Kidney (tissue), 22 donors: ENCODE data around the gene CEP89. TPM values are rescaled to one million over a fixed set of nuclear protein-coding genes. Genes with fewer than 3 reads are reported as not detected.
"Not testable (repeated sequence)": the region's sequence is repeated elsewhere in the genome, so short reads cannot be mapped to it uniquely, and the experiment has no call there.

Experiments
- DNase-seq, 5 donors: peaks; one replicate each; pipeline ENCODE4 v3.0.0-alpha.2; 2013 to 2020
- FAIRE-seq: peaks from 2 replicates; lab custom pipeline; 2012; peaks lifted over from hg19 to GRCh38; lab: Jason Lieb, UNC
- H3K27ac ChIP-seq, 2 donors: one replicate each; pipeline ENCODE4 v1.7.0; 2013; ENCODE audit warnings: low read depth in 2 of 2, low read length in 2 of 2, inconsistent platforms in 1 of 2
- H3K27me3 ChIP-seq: one replicate; pipeline ENCODE4 v1.7.1; 2013; ENCODE audit warnings: low read length, inconsistent platforms; ENCODE audit not compliant: control insufficient read depth, insufficient read depth
- H3K36me3 ChIP-seq, 3 donors: one replicate each; pipeline versions ENCODE4 v1.7.0 to v1.7.1; 2013; ENCODE audit warnings: low read length in 3 of 3, control low read depth in 1 of 3, inconsistent platforms in 1 of 3; ENCODE audit not compliant: insufficient read depth in 3 of 3, control insufficient read depth in 2 of 3
- H3K4me1 ChIP-seq, 3 donors: one replicate each; pipeline versions ENCODE4 v1.7.0 to v1.7.1; 2013; ENCODE audit warnings: low read length in 3 of 3, inconsistent platforms in 1 of 3, low read depth in 1 of 3; ENCODE audit not compliant: control insufficient read depth in 2 of 3, insufficient read depth in 2 of 3
- H3K4me3 ChIP-seq, 3 donors: one replicate each; pipeline versions ENCODE4 v1.7.0 to v1.8.1; 2013; ENCODE audit warnings: low read length in 3 of 3, control low read depth in 1 of 3, inconsistent platforms in 1 of 3
- H3K9ac ChIP-seq, 3 donors: one replicate each; pipeline versions ENCODE4 v1.7.0 to v1.7.1; 2013; ENCODE audit warnings: low read length in 3 of 3, control low read depth in 1 of 3, inconsistent platforms in 1 of 3
- H3K9me3 ChIP-seq, 3 donors: one replicate each; pipeline versions ENCODE4 v1.7.0 to v1.7.1; 2013; ENCODE audit warnings: low read length in 3 of 3, control low read depth in 1 of 3, inconsistent platforms in 1 of 3; ENCODE audit not compliant: control insufficient read depth in 2 of 3, insufficient read depth in 1 of 3
- intact Hi-C: fragments of 100-400 bp; cut with DNase I; formaldehyde crosslinking; loops from one replicate; pipeline ENCODE4 v1.11.1; 2022
- long read RNA-seq, 10 donors: library from polyadenylated mRNA in 1 of 10; unstranded in 1 of 10; transcript quantifications; one replicate each; pipeline ENCODE4 v2.0.0 and lab custom pipeline, GENCODE V29; 2021 to 2026
- polyA plus RNA-seq: library from polyadenylated mRNA; stranded (reverse); fragments of 350-450 nt; fragmentation: Illumina TruSeq; extraction: RNeasy Lipid Tissue Mini Kit (QIAGEN cat#74804); gene quantifications from one replicate; pipeline ENCODE4 v1.2.3, GENCODE V29; 2014; ENCODE audit warnings: low read depth, low replicate concordance; ENCODE audit not compliant: insufficient read depth
- total RNA-seq: library from RNA; stranded (reverse); fragmentation: NEBNext Ultra II Directional; extraction: Animal tissue kit (Norgen Biotek cat#: 25700); gene quantifications from one replicate; pipeline ENCODE4 v1.2.1, GENCODE V29; 2021
- TF ChIP-seq, protein P1 (sequence below): IDR thresholded peaks from 3 replicates; pipeline ENCODE4 v1.5.1; 2012; ENCODE audit warnings: mild to moderate bottlenecking, moderate library complexity, borderline replicate concordance; ENCODE audit not compliant: insufficient read depth; ENCODE audit errors: extremely low read depth
- donor health status: control.
- donor health status: control.
- donor health status: control.
- donor health status: control.
- donor health status: control.
- donor health status: DM: yes; HTN: yes; CAD: no.
- donor health status: Normal renal cell carcinoma (clear cell type).

Gene CEP89
- 24.0 TPM for total RNA-seq
- 12.4 TPM for polyA plus RNA-seq
- long read RNA-seq, donor 1, partial matches to known transcripts = 0 of 4 reads
- long read RNA-seq, donor 1, other reads (novel, unspliced or antisense) = 0 of 4 reads
- long read RNA-seq, donor 2, full-length matches to known transcripts = 4 of 4 reads
- long read RNA-seq, donor 2, partial matches to known transcripts = 0 of 4 reads
- long read RNA-seq, donor 2, other reads (novel, unspliced or antisense) = 0 of 4 reads
- long read RNA-seq, donor 3, partial matches to known transcripts = 5 of 9 reads
- long read RNA-seq, donor 3, other reads (novel, unspliced or antisense) = 0 of 9 reads
- long read RNA-seq, donor 4, partial matches to known transcripts = 0 of 2 reads
- long read RNA-seq, donor 4, other reads (novel, unspliced or antisense) = 0 of 2 reads
- long read RNA-seq, donor 5 = 0 reads
- long read RNA-seq, donor 6, full-length matches to known transcripts = 4 of 4 reads
- long read RNA-seq, donor 6, partial matches to known transcripts = 0 of 4 reads
- long read RNA-seq, donor 6, other reads (novel, unspliced or antisense) = 0 of 4 reads
- long read RNA-seq, donor 7, full-length matches to known transcripts = 12 of 28 reads
- long read RNA-seq, donor 7, partial matches to known transcripts = 11 of 28 reads
- long read RNA-seq, donor 7, other reads (novel, unspliced or antisense) = 5 of 28 reads
- long read RNA-seq, donor 8, partial matches to known transcripts = 0 of 2 reads
- long read RNA-seq, donor 8, other reads (novel, unspliced or antisense) = 0 of 2 reads
- long read RNA-seq, donor 9, partial matches to known transcripts = 0 of 3 reads
- long read RNA-seq, donor 9, other reads (novel, unspliced or antisense) = 0 of 3 reads
- long read RNA-seq, donor 10, partial matches to known transcripts = 10 of 15 reads
- long read RNA-seq, donor 10, other reads (novel, unspliced or antisense) = 0 of 15 reads

DNA sequence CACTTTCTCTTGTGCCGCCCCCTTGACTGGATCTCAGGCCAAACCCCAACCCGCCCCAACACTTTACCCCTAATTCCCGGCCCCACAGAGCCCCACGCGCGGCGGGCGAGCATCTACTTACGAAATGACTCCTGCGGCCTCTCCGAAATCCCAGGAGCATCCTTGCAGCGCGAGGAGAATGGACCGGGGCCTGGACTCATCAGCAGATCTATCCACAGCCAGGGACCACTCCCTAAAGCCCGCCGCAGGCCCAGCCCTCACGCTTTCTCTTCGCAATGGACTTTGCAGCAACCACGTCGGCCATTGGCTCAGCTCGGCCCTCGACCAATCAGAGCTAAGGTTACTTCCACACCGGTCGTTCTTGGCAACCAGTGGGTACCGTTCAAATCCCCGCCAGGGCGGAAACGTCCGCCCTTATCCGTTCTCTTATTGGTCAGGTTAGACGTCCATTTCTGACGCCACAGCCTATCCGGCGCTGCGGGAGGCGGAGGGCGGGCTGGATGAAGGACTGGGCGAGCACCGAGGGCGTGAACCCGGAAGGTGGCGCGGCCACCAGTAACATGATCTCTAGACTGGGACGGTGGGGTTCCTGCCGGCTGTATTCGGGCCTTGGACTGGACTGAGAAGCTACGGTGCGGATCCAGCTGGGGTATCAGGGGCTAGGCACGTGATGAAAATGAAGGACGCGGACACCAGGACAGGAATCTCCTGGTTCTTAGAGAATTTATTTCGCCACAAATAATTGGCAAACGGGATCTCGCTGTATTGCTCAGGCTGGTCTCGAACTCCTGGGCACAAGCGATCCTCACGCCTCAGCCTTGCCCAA is at the start of gene CEP89, which contains the start of gene FAAP24:
TSS of gene CEP89 (minus strand) at position 244 of the 826 bp plus-strand sequence. CDS start at position 160, 84 bp downstream.
TSS of gene FAAP24 (plus strand) at position 528 of the 826 bp plus-strand sequence. CDS start 955 bp downstream, outside the sequence.
- Histone ChIP-seq H3K27ac (peak within 1 kb of the TSS; percentile 35 to 68), H3K9ac (peak within 1 kb of the TSS; percentile 59 to 73 (median 73)), H3K4me1 (peaks cover 0 to 7% (median 0%) of the 10 kb centered on the region in 3 donors), H3K36me3 (no peaks in the 10 kb centered on the region), H3K27me3 (no peaks in the 10 kb centered on the region), H3K4me3 (peak within 1 kb of the TSS; percentile 67 to 87 (median 82)), H3K9me3 (no peaks in the 10 kb centered on the region)
- DNase-seq (peak; percentile 99 to 100 (median 100)), FAIRE-seq (peak; percentile 99)
- TF ChIP-seq, protein P1, sequence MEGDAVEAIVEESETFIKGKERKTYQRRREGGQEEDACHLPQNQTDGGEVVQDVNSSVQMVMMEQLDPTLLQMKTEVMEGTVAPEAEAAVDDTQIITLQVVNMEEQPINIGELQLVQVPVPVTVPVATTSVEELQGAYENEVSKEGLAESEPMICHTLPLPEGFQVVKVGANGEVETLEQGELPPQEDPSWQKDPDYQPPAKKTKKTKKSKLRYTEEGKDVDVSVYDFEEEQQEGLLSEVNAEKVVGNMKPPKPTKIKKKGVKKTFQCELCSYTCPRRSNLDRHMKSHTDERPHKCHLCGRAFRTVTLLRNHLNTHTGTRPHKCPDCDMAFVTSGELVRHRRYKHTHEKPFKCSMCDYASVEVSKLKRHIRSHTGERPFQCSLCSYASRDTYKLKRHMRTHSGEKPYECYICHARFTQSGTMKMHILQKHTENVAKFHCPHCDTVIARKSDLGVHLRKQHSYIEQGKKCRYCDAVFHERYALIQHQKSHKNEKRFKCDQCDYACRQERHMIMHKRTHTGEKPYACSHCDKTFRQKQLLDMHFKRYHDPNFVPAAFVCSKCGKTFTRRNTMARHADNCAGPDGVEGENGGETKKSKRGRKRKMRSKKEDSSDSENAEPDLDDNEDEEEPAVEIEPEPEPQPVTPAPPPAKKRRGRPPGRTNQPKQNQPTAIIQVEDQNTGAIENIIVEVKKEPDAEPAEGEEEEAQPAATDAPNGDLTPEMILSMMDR = no peak
- intact Hi-C loops = no loop called here

DNA sequence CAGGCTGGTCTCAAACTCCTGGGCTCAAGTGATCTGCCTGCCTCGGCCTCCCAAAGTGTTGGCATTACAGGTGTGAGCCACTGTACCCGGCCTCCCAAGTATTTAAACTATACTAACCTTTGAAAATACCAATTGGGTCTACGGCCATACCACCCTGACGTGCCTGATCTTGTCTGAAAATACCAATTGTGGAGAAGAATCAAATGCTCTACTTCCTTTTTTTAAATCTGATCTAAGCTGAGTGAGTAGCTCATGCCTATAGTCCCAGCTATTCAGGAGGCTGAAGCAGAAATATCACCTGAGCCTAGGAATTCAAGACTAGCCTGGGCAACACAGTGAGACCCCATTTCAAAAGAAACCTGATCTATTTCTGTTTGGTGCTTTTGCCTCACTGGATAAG is 39.1 kb upstream of the CEP89 start:
- FAIRE-seq, H3K4me1 ChIP-seq, intact Hi-C loops, H3K27ac ChIP-seq, DNase-seq, H3K9me3 ChIP-seq, H3K27me3 ChIP-seq, H3K4me3 ChIP-seq, H3K9ac ChIP-seq, H3K36me3 ChIP-seq: not testable (repeated sequence)

DNA sequence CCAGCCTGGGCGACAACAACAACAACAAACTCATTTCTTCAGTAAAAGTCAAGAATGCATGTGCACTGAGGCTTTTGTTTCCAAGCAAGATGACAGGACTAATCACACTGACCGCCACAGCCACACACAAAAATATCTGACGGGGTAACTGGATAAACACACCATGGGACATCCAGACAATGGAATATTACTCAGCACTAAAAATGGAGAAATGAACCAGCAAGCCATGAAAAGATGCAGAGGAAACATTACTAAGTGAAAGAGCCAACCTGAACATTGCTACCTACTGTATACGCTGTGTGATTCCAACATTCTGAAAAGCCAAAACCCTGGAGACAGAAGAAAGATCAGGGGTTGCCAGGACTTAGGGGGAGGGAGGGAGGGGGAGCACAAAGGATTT is 37.0 kb upstream of the CEP89 start:
- intact Hi-C loops = no loop called here
- H3K9me3 ChIP-seq = no peaks in the 10 kb centered on the region
- H3K4me1 ChIP-seq = no peaks in the 10 kb centered on the region
- TF ChIP-seq, protein P1 = no peak
- no peaks in the 10 kb centered on the region for H3K27me3 ChIP-seq
- H3K36me3 ChIP-seq = peaks cover 0 to 9% (median 4%) of the 10 kb centered on the region in 3 donors
- H3K4me3 ChIP-seq = no peak overlapping the region
- H3K9ac ChIP-seq = no peak overlapping the region
- H3K27ac ChIP-seq = no peak overlapping the region
- FAIRE-seq (no peak), DNase-seq (no peak)
